Adipocyte (in vitro differentiated cells): Measurements from ENCODE around the gene GPC3.
A peak's percentile ranks its signal among the peaks of the same experiment; 100 is the strongest.
"Not testable (repeated sequence)": the region's sequence is repeated elsewhere in the genome, so short reads cannot be mapped to it uniquely, and the experiment has no call there.

Source experiments
- DNase-seq: peaks from one replicate; pipeline ENCODE4 v3.0.0-alpha.2; 2015; ENCODE audit warnings: low read depth
- H3K27me3 ChIP-seq: replicated peaks from 2 replicates; pipeline ENCODE4 v1.7.0; 2013; ENCODE audit warnings: mild to moderate bottlenecking, low read length, moderate library complexity; ENCODE audit not compliant: control insufficient read depth, insufficient read depth
- H3K36me3 ChIP-seq: 2 replicates; pipeline ENCODE4 v1.7.0; 2013; ENCODE audit warnings: low read length, mild to moderate bottlenecking, moderate library complexity; ENCODE audit not compliant: control insufficient read depth, insufficient read depth, severe bottlenecking
- H3K4me1 ChIP-seq: 2 replicates; pipeline ENCODE4 v1.7.0; 2013; ENCODE audit warnings: mild to moderate bottlenecking, low read length, moderate library complexity; ENCODE audit not compliant: control insufficient read depth, insufficient read depth
- H3K4me3 ChIP-seq: 2 replicates; pipeline ENCODE4 v1.7.0; 2013; ENCODE audit warnings: mild to moderate bottlenecking, low read length, moderate library complexity
- H3K9ac ChIP-seq: 2 replicates; pipeline ENCODE4 v1.7.0; 2013; ENCODE audit warnings: mild to moderate bottlenecking, low read length, moderate library complexity
- H3K9me3 ChIP-seq: 2 replicates; pipeline ENCODE4 v1.7.0; 2013; ENCODE audit warnings: mild to moderate bottlenecking, low read length, moderate library complexity; ENCODE audit not compliant: control insufficient read depth

GPC3 gene

GRCh38 chrX:133985164-133985966 lies at the start of gene GPC3:
TSS of gene GPC3 (minus strand) at chrX:133985594.
- DNase-seq: peak; percentile 64
- peaks cover 9% of the 10 kb centered on the region for H3K9me3 ChIP-seq
- H3K27me3 ChIP-seq: peaks cover 9% of the 10 kb centered on the region
- no peak within 1 kb of the TSS for H3K9ac ChIP-seq
- peak within 1 kb of the TSS; percentile 69 for H3K4me3 ChIP-seq
- H3K4me1 ChIP-seq: peaks cover 18% of the 10 kb centered on the region
- H3K36me3 ChIP-seq: no peaks in the 10 kb centered on the region

- Histone ChIP-seq H3K9me3 (no peaks in the 10 kb centered on the region), H3K4me3 (no peak overlapping the region), H3K36me3 (no peaks in the 10 kb centered on the region), H3K4me1 (no peaks in the 10 kb centered on the region), H3K9ac (no peak overlapping the region), H3K27me3 (peaks cover 5% of the 10 kb centered on the region)
- no peak for DNase-seq
Measured at GRCh38 chrX:134032441-134032840, 47.0 kb upstream of the GPC3 start.

- peak; percentile 80 for DNase-seq
- H3K36me3 ChIP-seq: no peaks in the 10 kb centered on the region
- H3K4me3 ChIP-seq: peak overlapping the region; percentile 38
- no peaks in the 10 kb centered on the region for H3K9me3 ChIP-seq
- peaks cover 15% of the 10 kb centered on the region for H3K4me1 ChIP-seq
- no peak overlapping the region for H3K9ac ChIP-seq
- peaks cover 10% of the 10 kb centered on the region for H3K27me3 ChIP-seq
Measured at GRCh38 chrX:134026565-134027311, 41.3 kb upstream of the GPC3 start.

- Histone ChIP-seq H3K36me3 (no peaks in the 10 kb centered on the region), H3K27me3 (peaks cover 10% of the 10 kb centered on the region), H3K9ac (no peak overlapping the region), H3K4me1 (peaks cover 15% of the 10 kb centered on the region), H3K9me3 (no peaks in the 10 kb centered on the region), H3K4me3 (peak overlapping the region; percentile 38)
- no peak for DNase-seq
Measured at GRCh38 chrX:134025986-134026545, 40.7 kb upstream of the GPC3 start.

- H3K4me3 ChIP-seq: no peak overlapping the region
- H3K27me3 ChIP-seq: peaks cover 10% of the 10 kb centered on the region
- peak; percentile 25 for DNase-seq
- H3K4me1 ChIP-seq: peaks cover 15% of the 10 kb centered on the region
- H3K36me3 ChIP-seq: no peaks in the 10 kb centered on the region
- H3K9me3 ChIP-seq: no peaks in the 10 kb centered on the region
- no peak overlapping the region for H3K9ac ChIP-seq
Measured at GRCh38 chrX:134024686-134025377, 39.4 kb upstream of the GPC3 start.

- no peaks in the 10 kb centered on the region for H3K9me3 ChIP-seq
- no peak overlapping the region for H3K9ac ChIP-seq
- DNase-seq: no peak
- no peak overlapping the region for H3K4me3 ChIP-seq
- H3K27me3 ChIP-seq: peaks cover 10% of the 10 kb centered on the region
- H3K4me1 ChIP-seq: peaks cover 15% of the 10 kb centered on the region
- H3K36me3 ChIP-seq: no peaks in the 10 kb centered on the region
Measured at GRCh38 chrX:134023851-134024281, 38.5 kb upstream of the GPC3 start.

- DNase-seq: no peak
- Histone ChIP-seq H3K9me3 (no peaks in the 10 kb centered on the region), H3K4me3 (no peak overlapping the region), H3K9ac (no peak overlapping the region), H3K27me3 (peaks cover 11% of the 10 kb centered on the region), H3K4me1 (peaks cover 15% of the 10 kb centered on the region), H3K36me3 (no peaks in the 10 kb centered on the region)
Measured at GRCh38 chrX:134020910-134021309, 35.5 kb upstream of the GPC3 start.

- Histone ChIP-seq H3K36me3 (no peaks in the 10 kb centered on the region), H3K4me1 (peaks cover 10% of the 10 kb centered on the region), H3K27me3 (peaks cover 11% of the 10 kb centered on the region), H3K9ac (no peak overlapping the region), H3K9me3 (no peaks in the 10 kb centered on the region), H3K4me3 (no peak overlapping the region)
- DNase-seq: no peak
Measured at GRCh38 chrX:134019567-134020206, 34.3 kb upstream of the GPC3 start.

- H3K9ac ChIP-seq, DNase-seq, H3K9me3 ChIP-seq, H3K4me3 ChIP-seq, H3K36me3 ChIP-seq, H3K27me3 ChIP-seq: not testable (repeated sequence)
- H3K4me1 ChIP-seq: peaks cover 12% of the 10 kb centered on the region
Measured at GRCh38 chrX:134016309-134016708, 30.9 kb upstream of the GPC3 start.

- not testable (repeated sequence) for H3K9me3 ChIP-seq, H3K36me3 ChIP-seq, H3K9ac ChIP-seq, H3K4me3 ChIP-seq, H3K27me3 ChIP-seq, DNase-seq
- H3K4me1 ChIP-seq: peaks cover 12% of the 10 kb centered on the region
Measured at GRCh38 chrX:134015510-134015909, 30.1 kb upstream of the GPC3 start.
